Smooth muscle cell (in vitro differentiated cells): Measurements from ENCODE around the gene KNTC1. TPM values are rescaled to one million over a fixed set of nuclear protein-coding genes. Genes with fewer than 3 reads are reported as not detected.

Source experiments
- DNase-seq: peaks from one replicate; lab custom pipeline; 2025; ENCODE audit not compliant: unreplicated experiment; lab: John Stamatoyannopoulos, UW
- H2AFZ ChIP-seq: fragments of 200-600 bp; sonication (generic); 2 replicates; pipeline ENCODE4 v1.6.0; 2016; ENCODE audit warnings: antibody characterized with exemption, low read depth, mild to moderate bottlenecking
- H3F3A ChIP-seq: fragments of 200-600 bp; sonication (generic); 2 replicates; pipeline ENCODE4 v1.6.0; 2017; ENCODE audit warnings: antibody characterized with exemption, low read depth
- H3K27ac ChIP-seq: fragments of 200-600 bp; sonication (generic); 2 replicates; pipeline ENCODE4 v1.5.1; 2016; ENCODE audit warnings: low read depth, mild to moderate bottlenecking
- H3K27me3 ChIP-seq: fragments of 200-600 bp; sonication (generic); 2 replicates; pipeline ENCODE4 v1.6.1; 2016; ENCODE audit warnings: low read depth, mild to moderate bottlenecking
- H3K36me3 ChIP-seq: fragments of 200-600 bp; sonication (generic); 2 replicates; pipeline ENCODE4 v1.5.1; 2016; ENCODE audit warnings: low read depth
- H3K4me1 ChIP-seq: fragments of 200-600 bp; sonication (generic); 2 replicates; pipeline ENCODE4 v1.5.1; 2016; ENCODE audit warnings: low read depth
- H3K4me2 ChIP-seq: fragments of 200-600 bp; sonication (generic); 2 replicates; pipeline ENCODE4 v1.6.0; 2016; ENCODE audit warnings: mild to moderate bottlenecking
- H3K4me3 ChIP-seq: fragments of 200-600 bp; sonication (generic); 2 replicates; pipeline ENCODE4 v1.5.1; 2016; ENCODE audit warnings: mild to moderate bottlenecking
- H3K79me2 ChIP-seq: fragments of 200-600 bp; sonication (generic); 2 replicates; pipeline ENCODE4 v1.6.0; 2016; ENCODE audit warnings: low read depth, mild to moderate bottlenecking
- H3K9ac ChIP-seq: fragments of 200-600 bp; sonication (generic); 2 replicates; pipeline ENCODE4 v1.6.0; 2016; ENCODE audit warnings: low read depth
- H3K9me3 ChIP-seq: fragments of 200-600 bp; sonication (generic); replicated peaks from 2 replicates; pipeline ENCODE4 v1.5.1; 2016; ENCODE audit warnings: low read depth
- H4K20me1 ChIP-seq: fragments of 200-600 bp; sonication (generic); 2 replicates; pipeline ENCODE4 v1.6.0; 2016; ENCODE audit warnings: low read depth
- WGBS: methylation state at CpG from one replicate; pipeline ENCODE4 v1.1.7; 2016; ENCODE audit warnings: low lambda C conversion rate; 5-methylcytosine and 5-hydroxymethylcytosine counted together
- polyA plus RNA-seq: library from polyadenylated mRNA; unstranded; fragments of >200 nt; fragmentation: Nextera tagmentation; extraction: Ambion mirVana; gene quantifications from 2 replicates; pipeline ENCODE4 v1.2.1, GENCODE V29; 2016
- total RNA-seq: library from RNA; depleted of rRNA; stranded (reverse); fragments of >200 nt; gene quantifications from 2 replicates; pipeline ENCODE4 v1.2.3, GENCODE V29; 2014
- TF ChIP-seq, protein P1 (sequence below): fragments of 200-600 bp; sonication (generic); IDR thresholded peaks from 2 replicates; pipeline ENCODE4 v1.5.1; 2017; ENCODE audit warnings: borderline replicate concordance, mild to moderate bottlenecking, antibody characterized with exemption; ENCODE audit not compliant: insufficient read depth, poor library complexity, severe bottlenecking

KNTC1 gene
- total and polyA plus RNA-seq, 2 experiments from 2014 or later = 9.1 to 22.7 TPM

- no peak for DNase-seq
- peaks cover 86% of the 10 kb centered on the region for H3K79me2 ChIP-seq
- peaks cover 18% of the 10 kb centered on the region for H3K4me1 ChIP-seq
- H3K9ac ChIP-seq = no peak overlapping the region
- H3K4me3 ChIP-seq = no peak overlapping the region
- TF ChIP-seq, protein P1, sequence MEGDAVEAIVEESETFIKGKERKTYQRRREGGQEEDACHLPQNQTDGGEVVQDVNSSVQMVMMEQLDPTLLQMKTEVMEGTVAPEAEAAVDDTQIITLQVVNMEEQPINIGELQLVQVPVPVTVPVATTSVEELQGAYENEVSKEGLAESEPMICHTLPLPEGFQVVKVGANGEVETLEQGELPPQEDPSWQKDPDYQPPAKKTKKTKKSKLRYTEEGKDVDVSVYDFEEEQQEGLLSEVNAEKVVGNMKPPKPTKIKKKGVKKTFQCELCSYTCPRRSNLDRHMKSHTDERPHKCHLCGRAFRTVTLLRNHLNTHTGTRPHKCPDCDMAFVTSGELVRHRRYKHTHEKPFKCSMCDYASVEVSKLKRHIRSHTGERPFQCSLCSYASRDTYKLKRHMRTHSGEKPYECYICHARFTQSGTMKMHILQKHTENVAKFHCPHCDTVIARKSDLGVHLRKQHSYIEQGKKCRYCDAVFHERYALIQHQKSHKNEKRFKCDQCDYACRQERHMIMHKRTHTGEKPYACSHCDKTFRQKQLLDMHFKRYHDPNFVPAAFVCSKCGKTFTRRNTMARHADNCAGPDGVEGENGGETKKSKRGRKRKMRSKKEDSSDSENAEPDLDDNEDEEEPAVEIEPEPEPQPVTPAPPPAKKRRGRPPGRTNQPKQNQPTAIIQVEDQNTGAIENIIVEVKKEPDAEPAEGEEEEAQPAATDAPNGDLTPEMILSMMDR = no peak
- no peak overlapping the region for H2AFZ ChIP-seq
- peak overlapping the region; percentile 74 for H3K27ac ChIP-seq
- H3K4me2 ChIP-seq = peak overlapping the region; percentile 6
- H3K36me3 ChIP-seq = peaks cover 58% of the 10 kb centered on the region
- H3F3A ChIP-seq = peaks cover 64% of the 10 kb centered on the region
- peaks cover 100% of the 10 kb centered on the region for H4K20me1 ChIP-seq
- no peaks in the 10 kb centered on the region for H3K9me3 ChIP-seq
- whole genome bisulfite sequencing = 85% methylated on average over 1 of the region's 1 CpG
- no peaks in the 10 kb centered on the region for H3K27me3 ChIP-seq
Observed at GRCh38 chr12:122518908-122519307, 8.1 kb upstream of the KNTC1 start.

DNA sequence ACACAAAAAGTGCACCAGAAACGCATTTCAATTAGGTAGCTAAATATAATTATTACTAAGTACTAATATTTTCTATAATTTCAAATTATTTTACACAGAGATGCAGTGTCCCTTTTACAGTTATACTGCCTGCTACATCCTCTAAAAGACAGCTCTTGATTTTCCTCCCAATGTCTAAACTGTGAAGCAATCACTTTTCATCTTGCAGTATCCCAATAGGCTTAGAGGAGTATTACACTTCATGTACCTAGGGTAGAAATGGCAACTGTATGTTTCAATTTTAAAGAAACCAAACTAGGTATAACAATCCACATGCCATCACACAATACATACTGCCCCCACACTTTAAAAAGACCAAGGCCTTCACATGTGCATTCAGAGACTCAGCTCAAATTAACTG lies 7.6 kb upstream of the KNTC1 start:
- Histone ChIP-seq H3K9ac (no peak overlapping the region), H3K4me2 (no peak overlapping the region), H3K36me3 (peaks cover 57% of the 10 kb centered on the region), H3K79me2 (peaks cover 86% of the 10 kb centered on the region), H3K4me1 (peaks cover 23% of the 10 kb centered on the region), H4K20me1 (peaks cover 100% of the 10 kb centered on the region), H3K27me3 (no peaks in the 10 kb centered on the region), H3K4me3 (no peak overlapping the region), H3K9me3 (no peaks in the 10 kb centered on the region), H2AFZ (no peak overlapping the region), H3F3A (peaks cover 66% of the 10 kb centered on the region), H3K27ac (peak overlapping the region; percentile 74)
- no peak for DNase-seq
- TF ChIP-seq, protein P1 = no peak
- 97% methylated on average over 1 of the region's 1 CpG for WGBS

GRCh38 chr12:122520676-122521075 lies 6.4 kb upstream of the KNTC1 start:
- H3K36me3 ChIP-seq = peaks cover 46% of the 10 kb centered on the region
- H3K27me3 ChIP-seq = no peaks in the 10 kb centered on the region
- H3K27ac ChIP-seq = no peak overlapping the region
- peaks cover 28% of the 10 kb centered on the region for H3K4me1 ChIP-seq
- H3K9me3 ChIP-seq = no peaks in the 10 kb centered on the region
- H4K20me1 ChIP-seq = peaks cover 99% of the 10 kb centered on the region
- H3K4me2 ChIP-seq = no peak overlapping the region
- no peak overlapping the region for H3K4me3 ChIP-seq
- TF ChIP-seq, protein P1 = no peak
- H3F3A ChIP-seq = peaks cover 67% of the 10 kb centered on the region
- H2AFZ ChIP-seq = no peak overlapping the region
- no peak for DNase-seq
- WGBS = 96% methylated on average over 4 of the region's 4 CpGs
- peaks cover 85% of the 10 kb centered on the region for H3K79me2 ChIP-seq
- no peak overlapping the region for H3K9ac ChIP-seq

DNA sequence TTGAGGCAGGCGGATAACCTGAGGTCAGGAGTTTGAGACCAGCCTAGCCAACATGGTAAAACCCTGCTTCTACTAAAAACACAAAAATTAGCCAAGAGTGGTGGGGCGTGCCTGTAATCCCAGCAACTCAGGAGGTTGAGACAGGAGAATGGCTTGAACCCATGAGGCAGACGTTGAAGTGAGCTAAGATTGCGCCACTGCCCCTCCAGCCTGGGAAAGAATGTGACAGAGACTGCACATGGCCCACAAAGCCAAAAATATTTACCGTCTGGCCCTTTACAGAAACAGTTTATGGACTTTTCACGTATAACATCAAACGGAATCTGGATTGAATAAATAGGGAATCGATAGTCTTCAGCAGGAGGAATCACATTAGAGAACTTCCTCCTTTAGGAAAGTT lies 3.8 kb upstream of the KNTC1 start:
- 47% methylated on average over 8 of the region's 8 CpGs for WGBS
- TF ChIP-seq, protein P1 = no peak
- H3K27ac ChIP-seq = peak overlapping the region; percentile 71
- H3K79me2 ChIP-seq = peaks cover 78% of the 10 kb centered on the region
- H3F3A ChIP-seq = peaks cover 56% of the 10 kb centered on the region
- H3K4me2 ChIP-seq = peak overlapping the region; percentile 84
- DNase-seq = no peak
- peak overlapping the region; percentile 83 for H3K9ac ChIP-seq
- no peaks in the 10 kb centered on the region for H3K27me3 ChIP-seq
- peaks cover 78% of the 10 kb centered on the region for H4K20me1 ChIP-seq
- H3K4me3 ChIP-seq = peak overlapping the region; percentile 71
- no peak overlapping the region for H2AFZ ChIP-seq
- peaks cover 27% of the 10 kb centered on the region for H3K36me3 ChIP-seq
- H3K4me1 ChIP-seq = peaks cover 37% of the 10 kb centered on the region
- H3K9me3 ChIP-seq = no peaks in the 10 kb centered on the region
